ENCODE data around the gene CDH23. TPM values are rescaled to one million over a fixed set of nuclear protein-coding genes. Genes with fewer than 3 reads are reported as not detected.

The CDH23 gene
- total and polyA plus RNA-seq, 9 of the 15 experiments (the other 6 are each of a cell fraction or from before 2014, with no cell fraction given) = 0.18 to 1.2 (median 0.47) TPM

DNA sequence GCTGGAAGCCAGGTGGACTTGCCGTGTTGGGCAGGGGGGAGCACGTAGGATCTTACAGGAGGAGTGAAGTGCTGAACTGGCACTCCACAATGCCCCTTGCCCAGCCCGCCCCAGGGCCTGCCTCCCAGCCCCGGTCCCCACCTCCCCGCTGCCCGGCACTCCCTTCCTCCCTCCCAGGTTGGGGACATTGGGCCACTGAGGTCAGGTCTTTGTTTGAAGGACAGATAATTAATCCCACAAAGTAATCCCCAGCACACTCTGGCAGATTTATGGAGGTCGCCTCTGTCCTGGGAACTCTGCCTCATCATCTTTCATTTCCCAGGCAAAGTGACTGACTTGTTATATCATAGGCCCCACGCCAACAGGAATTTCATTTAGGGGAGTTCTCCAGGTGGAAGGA lies 200.0 kb downstream of the CDH23 start:
- H3K4me1 ChIP-seq (replicated peaks in 1 of 2; ENCODE audit: control insufficient read depth in 2 of 2, insufficient read depth in 2 of 2, low read length in 2 of 2) = peaks cover 7 to 24% of the 10 kb centered on the region in 2 experiments
- H3K9me3 ChIP-seq (replicated peaks; ENCODE audit: control insufficient read depth, insufficient read depth, low read depth, low read length) = no peaks in the 10 kb centered on the region
- H3K9ac ChIP-seq (ENCODE audit: insufficient read depth in 1 of 2, low read depth in 2 of 2, low read length in 2 of 2) = no peak overlapping the region; a peak in 1 of 4 replicates
- H3K36me3 ChIP-seq (ENCODE audit: control insufficient read depth, insufficient read depth, low read length) = no peaks in the 10 kb centered on the region
- no peak for ATAC-seq
- H3K27me3 ChIP-seq (ENCODE audit: control insufficient read depth in 2 of 2, insufficient read depth in 2 of 2, low read length in 2 of 2) = no peaks in the 10 kb centered on the region; a peak in 1 of 5 replicates
- no peak overlapping the region for H2AFZ ChIP-seq (ENCODE audit: low read depth, low read length)
- TF ChIP-seq, protein P1, sequence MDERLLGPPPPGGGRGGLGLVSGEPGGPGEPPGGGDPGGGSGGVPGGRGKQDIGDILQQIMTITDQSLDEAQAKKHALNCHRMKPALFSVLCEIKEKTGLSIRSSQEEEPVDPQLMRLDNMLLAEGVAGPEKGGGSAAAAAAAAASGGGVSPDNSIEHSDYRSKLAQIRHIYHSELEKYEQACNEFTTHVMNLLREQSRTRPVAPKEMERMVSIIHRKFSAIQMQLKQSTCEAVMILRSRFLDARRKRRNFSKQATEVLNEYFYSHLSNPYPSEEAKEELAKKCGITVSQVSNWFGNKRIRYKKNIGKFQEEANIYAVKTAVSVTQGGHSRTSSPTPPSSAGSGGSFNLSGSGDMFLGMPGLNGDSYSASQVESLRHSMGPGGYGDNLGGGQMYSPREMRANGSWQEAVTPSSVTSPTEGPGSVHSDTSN (CRISPR knock-in tag; IDR thresholded peaks at IDR 0.05; ENCODE audit: low read depth) = no peak
- TF ChIP-seq, protein P1 (tag; conservative IDR thresholded peaks at IDR 0.05; ENCODE audit: low read depth) = peak; percentile 51; the same call in 1 of the 2 replicates
- TF ChIP-seq MEIS2 (IDR thresholded peaks at IDR 0.05; ENCODE audit: partially characterized antibody) = peak; percentile 70
- TF ChIP-seq, protein P2, sequence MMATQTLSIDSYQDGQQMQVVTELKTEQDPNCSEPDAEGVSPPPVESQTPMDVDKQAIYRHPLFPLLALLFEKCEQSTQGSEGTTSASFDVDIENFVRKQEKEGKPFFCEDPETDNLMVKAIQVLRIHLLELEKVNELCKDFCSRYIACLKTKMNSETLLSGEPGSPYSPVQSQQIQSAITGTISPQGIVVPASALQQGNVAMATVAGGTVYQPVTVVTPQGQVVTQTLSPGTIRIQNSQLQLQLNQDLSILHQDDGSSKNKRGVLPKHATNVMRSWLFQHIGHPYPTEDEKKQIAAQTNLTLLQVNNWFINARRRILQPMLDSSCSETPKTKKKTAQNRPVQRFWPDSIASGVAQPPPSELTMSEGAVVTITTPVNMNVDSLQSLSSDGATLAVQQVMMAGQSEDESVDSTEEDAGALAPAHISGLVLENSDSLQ (IDR thresholded peaks at IDR 0.05) = peak; percentile 34; the same call in 1 of the 2 replicates
- no peak for TF ChIP-seq CCAR2 (IDR thresholded peaks at IDR 0.05; ENCODE audit: low read depth, low read length)
- H3K9me1 ChIP-seq (ENCODE audit: control insufficient read depth, insufficient read depth, low read length) = no peaks in the 10 kb centered on the region
- no peaks in the 10 kb centered on the region for H3K79me2 ChIP-seq (ENCODE audit: control insufficient read depth, insufficient read depth, low read length)
- H3K27ac ChIP-seq (ENCODE audit: extremely low read depth, low read depth, low read length) = no peak overlapping the region
- H3K4me3 ChIP-seq = no peak overlapping the region
- no peak for FAIRE-seq
- BruUV-seq (replicated peaks) = no TSS peak
- intact Hi-C loops (cut with micrococcal nuclease) (no loop called here), in situ Hi-C loops (cut with MboI) (no loop called here)
- no peak for DNase-seq (ENCODE audit: extremely low read depth in 1 of 4, low spot score in 3 of 4)
- 49% methylated on average over 8 of the region's 8 CpGs for WGBS (ENCODE audit: insufficient coverage, low coverage, missing lambda C conversion rate)
- POLR2A ChIA-PET = interaction anchor here (0.6 to 0.9 kb wide), 2 partner anchors 10 to 300 kb away, joined by 3 read pairs; no protein-coding TSS in a partner anchor
- CTCF ChIA-PET (ENCODE audit: low intra/inter-chr PET ratio) = no interaction called here
- no peak overlapping the region for H3K4me2 ChIP-seq (ENCODE audit: insufficient read depth, low read length)
- H4K20me1 ChIP-seq (replicated peaks; ENCODE audit: control insufficient read depth, insufficient read depth, low read length) = no peaks in the 10 kb centered on the region
